ENCODE results near the gene DNAJB12. TPM values are rescaled to one million over a fixed set of nuclear protein-coding genes. Genes with fewer than 3 reads are reported as not detected.
"Not testable (repeated sequence)": the region's sequence is repeated elsewhere in the genome, so short reads cannot be mapped to it uniquely, and the experiment has no call there.

Gene DNAJB12
- total RNA-seq, 1 donor from 2014 or later = 29.7 TPM

- no peaks in the 10 kb centered on the region for H3K36me3 ChIP-seq
- no peak for DNase-seq (ENCODE audit: extremely low spot score in 2 of 2)
- no peak overlapping the region for H3K4me3 ChIP-seq
- H3K4me1 ChIP-seq = peaks cover 80% of the 10 kb centered on the region
- intact Hi-C loops (cut with DNase I) = loop anchor here (5.0 to 10.0 kb wide), 2 partner anchors 57 to 365 kb away; partner anchors contain the start of genes CHST3 and DDIT4
- H3K9me3 ChIP-seq = no peaks in the 10 kb centered on the region
- TF ChIP-seq CTCF (IDR thresholded peaks at IDR 0.05) (no peak), POLR2AphosphoS5 (IDR thresholded peaks at IDR 0.05; ENCODE audit: insufficient read depth in 1 of 2, low read depth in 1 of 2) (no peak), POLR2A (IDR thresholded peaks at IDR 0.05) (no peak)
- H3K27ac ChIP-seq = no peak overlapping the region
- no peaks in the 10 kb centered on the region for H3K27me3 ChIP-seq
Observed at GRCh38 chr10:72329290-72330068, 25.2 kb downstream of the DNAJB12 start.

GRCh38 chr10:72328829-72329204, 25.9 kb downstream of the DNAJB12 start:
- Histone ChIP-seq H3K27ac (peak overlapping the region; percentile 36), H3K4me3 (no peak overlapping the region), H3K9me3 (no peaks in the 10 kb centered on the region), H3K27me3 (no peaks in the 10 kb centered on the region), H3K4me1 (peaks cover 80% of the 10 kb centered on the region), H3K36me3 (no peaks in the 10 kb centered on the region)
- DNase-seq (ENCODE audit: extremely low spot score in 2 of 2) = no peak
- intact Hi-C loops (cut with DNase I) = no loop called here
- TF ChIP-seq POLR2A (IDR thresholded peaks at IDR 0.05) (no peak), CTCF (IDR thresholded peaks at IDR 0.05) (no peak), POLR2AphosphoS5 (IDR thresholded peaks at IDR 0.05; ENCODE audit: insufficient read depth in 1 of 2, low read depth in 1 of 2) (no peak)

- Histone ChIP-seq H3K4me1 (peaks cover 81% of the 10 kb centered on the region), H3K4me3 (no peak overlapping the region), H3K27me3 (no peaks in the 10 kb centered on the region), H3K27ac (peak overlapping the region; percentile 36), H3K36me3 (no peaks in the 10 kb centered on the region), H3K9me3 (no peaks in the 10 kb centered on the region)
- intact Hi-C loops (cut with DNase I) = no loop called here
- TF ChIP-seq CTCF (IDR thresholded peaks at IDR 0.05) (peak; percentile 29 to 54 (median 29)), POLR2A (IDR thresholded peaks at IDR 0.05) (no peak), POLR2AphosphoS5 (IDR thresholded peaks at IDR 0.05; ENCODE audit: insufficient read depth in 1 of 2, low read depth in 1 of 2) (peak in 1 of 2 donors; percentile 43)
- no peak for DNase-seq (ENCODE audit: extremely low spot score in 2 of 2)
Observed at GRCh38 chr10:72328045-72328828, 26.5 kb downstream of the DNAJB12 start.

- H3K27ac ChIP-seq; intact Hi-C loops (cut with DNase I); H3K9me3 ChIP-seq; H3K4me3 ChIP-seq; H3K27me3 ChIP-seq; H3K36me3 ChIP-seq; DNase-seq (ENCODE audit: extremely low spot score in 2 of 2): not testable (repeated sequence)
- peaks cover 82% of the 10 kb centered on the region for H3K4me1 ChIP-seq
Observed at GRCh38 chr10:72326665-72327603, 27.8 kb downstream of the DNAJB12 start.

All from vagina (tissue), 2 donors.